K562 (cell line): Measurements from ENCODE around the gene PLCL2. TPM values are rescaled to one million over a fixed set of nuclear protein-coding genes. Genes with fewer than 3 reads are reported as not detected.

Source experiments
- ATAC-seq: fragments of 200-7000 bp; cut with Tn5 transposase; 3 replicates; pipeline ENCODE4 v1.9.1; 2020; ENCODE audit warnings: moderate library complexity
- BruUV-seq: library from RNA; stranded (reverse); fragments of 400-500 nt; replicated peaks from 2 replicates; lab custom pipeline; 2021; lab: Mats Ljungman, UMichigan
- CTCF ChIA-PET: fragments of 300-600 bp; formaldehyde crosslinking; extraction: SDS; loops from one replicate; lab custom pipeline; 2021; ENCODE audit warnings: low intra/inter-chr PET ratio; lab: Yijun Ruan, JAX
- POLR2A ChIA-PET: fragments of 300-600, 350-650 bp; sonication (Branson Sonifier 250); formaldehyde crosslinking; extraction: SDS; loops from one replicate; lab custom pipeline; 2021; ENCODE audit warnings: antibody characterized with exemption, inconsistent platforms; lab: Yijun Ruan, JAX
- DNase-seq, 4 experiments: peaks; one replicate each; pipeline versions ENCODE4 v3.0.0 to v3.0.0-alpha.2; 2011 to 2018; ENCODE audit warnings: low spot score in 3 of 4, mixed read lengths in 3 of 4; ENCODE audit errors: extremely low read depth in 1 of 4
- FAIRE-seq: peaks from 2 replicates; lab custom pipeline; 2011; peaks lifted over from hg19 to GRCh38; lab: Jason Lieb, UNC
- H2AFZ ChIP-seq: 2 replicates; pipeline ENCODE4 v1.6.0; 2011; ENCODE audit warnings: low read depth, low read length, control low read depth, inconsistent platforms
- H3K27ac ChIP-seq: fragments of 200-600 bp; 3 replicates; pipeline ENCODE4 v1.8.0; 2011; ENCODE audit warnings: low read depth, mild to moderate bottlenecking, control low read depth, inconsistent platforms, low read length, moderate library complexity, mixed read lengths; ENCODE audit errors: extremely low read depth
- H3K27me3 ChIP-seq, 2 experiments: fragments of 300-600 bp in 1 of 2; 2 replicates in 1 of 2; 3 replicates in 1 of 2; pipeline versions ENCODE4 v1.6.0 to v1.8.0; 2011; ENCODE audit warnings: inconsistent platforms in 2 of 2, low read length in 2 of 2, mild to moderate bottlenecking in 1 of 2, mixed read lengths in 1 of 2, moderate library complexity in 1 of 2; ENCODE audit not compliant: control insufficient read depth in 2 of 2, insufficient read depth in 2 of 2
- H3K36me3 ChIP-seq: fragments of 300-600 bp; 3 replicates; pipeline ENCODE4 v1.8.0; 2011; ENCODE audit warnings: mild to moderate bottlenecking, low read length, inconsistent platforms; ENCODE audit not compliant: control insufficient read depth, insufficient read depth
- H3K4me1 ChIP-seq, 2 experiments: fragments of 200-600 bp in 1 of 2; replicated peaks in 1 of 2; 2 replicates in 1 of 2; 3 replicates in 1 of 2; pipeline versions ENCODE4 v1.5.1 to v1.8.0; 2011; ENCODE audit warnings: inconsistent platforms in 2 of 2, low read length in 2 of 2, mild to moderate bottlenecking in 1 of 2, mixed read lengths in 1 of 2, moderate library complexity in 1 of 2; ENCODE audit not compliant: control insufficient read depth in 2 of 2, insufficient read depth in 2 of 2
- H3K4me2 ChIP-seq: 2 replicates; pipeline ENCODE4 v1.6.1; 2011; ENCODE audit warnings: low read length, control low read depth, inconsistent platforms, mixed read lengths; ENCODE audit not compliant: insufficient read depth
- H3K4me3 ChIP-seq: fragments of 200-600 bp; sonication (generic), shearing (Covaris generic); 2 replicates; pipeline ENCODE4 v1.5.1; 2016; ENCODE audit warnings: control low read depth, inconsistent platforms
- H3K79me2 ChIP-seq: fragments of 200-600 bp; 3 replicates; pipeline ENCODE4 v1.8.0; 2011; ENCODE audit warnings: low read length, inconsistent platforms; ENCODE audit not compliant: control insufficient read depth, insufficient read depth
- H3K9ac ChIP-seq, 2 experiments: 2 replicates each; pipeline versions ENCODE4 v1.6.0 to v1.6.1; 2011; ENCODE audit warnings: low read depth in 2 of 2, low read length in 2 of 2, control low read depth in 1 of 2, inconsistent platforms in 1 of 2, mild to moderate bottlenecking in 1 of 2, mixed read lengths in 1 of 2; ENCODE audit not compliant: insufficient read depth in 1 of 2
- H3K9me1 ChIP-seq: one replicate; pipeline ENCODE4 v1.6.0; 2011; ENCODE audit warnings: inconsistent platforms, mild to moderate bottlenecking, low read length, moderate library complexity; ENCODE audit not compliant: control insufficient read depth, insufficient read depth
- H3K9me3 ChIP-seq: replicated peaks from 2 replicates; pipeline ENCODE4 v1.5.1; 2011; ENCODE audit warnings: low read depth, low read length, inconsistent platforms; ENCODE audit not compliant: control insufficient read depth, insufficient read depth
- H4K20me1 ChIP-seq: replicated peaks from 2 replicates; pipeline ENCODE4 v1.6.1; 2011; ENCODE audit warnings: low read length, inconsistent platforms, mixed read lengths; ENCODE audit not compliant: control insufficient read depth, insufficient read depth
- C11orf30 ChIP-seq: fragments of 450-650 bp; IDR thresholded peaks from 2 replicates; pipeline ENCODE4 v1.6.1; 2016; ENCODE audit warnings: low read depth, mild to moderate bottlenecking
- ELF4 ChIP-seq: fragments of 450-650 bp; formaldehyde crosslinking; IDR thresholded peaks from 2 replicates; pipeline ENCODE4 v1.4.0; 2022; ENCODE audit warnings: missing genetic modification characterization
- KLF1 ChIP-seq: fragments of 450-650 bp; IDR thresholded peaks from 2 replicates; pipeline ENCODE4 v1.6.1; 2016; ENCODE audit warnings: missing genetic modification characterization, missing compliant biosample characterization
- MAFG ChIP-seq: fragments of 450-650 bp; conservative IDR thresholded peaks from 2 replicates; pipeline ENCODE4 v1.6.1; 2016; ENCODE audit warnings: missing genetic modification characterization, missing compliant biosample characterization
- NFE2 ChIP-seq: IDR thresholded peaks from 2 replicates; pipeline ENCODE4 v1.6.1; 2014; ENCODE audit warnings: antibody characterized with exemption, low read depth
- NFXL1 ChIP-seq: fragments of 450-650 bp; formaldehyde crosslinking; IDR thresholded peaks from 2 replicates; pipeline ENCODE4 v1.4.0; 2021; ENCODE audit warnings: mild to moderate bottlenecking
- PYGO2 ChIP-seq: fragments of 450-650 bp; IDR thresholded peaks from 2 replicates; pipeline ENCODE4 v1.6.1; 2016; ENCODE audit warnings: mild to moderate bottlenecking, missing genetic modification characterization, moderate library complexity, missing compliant biosample characterization
- SMAD1 ChIP-seq: fragments of 150-350 bp; IDR thresholded peaks from 2 replicates; pipeline ENCODE4 v1.6.1; 2014; ENCODE audit warnings: low read length, low read depth; ENCODE audit not compliant: partially characterized antibody
- SMAD4 ChIP-seq: fragments of 250-450 bp; sonication (Bioruptor Pico); conservative IDR thresholded peaks from 2 replicates; pipeline ENCODE4 v1.8.0; 2021; ENCODE audit warnings: inconsistent platforms, mild to moderate bottlenecking, moderate library complexity
- SREBF1 ChIP-seq: fragments of 150-350 bp; IDR thresholded peaks from 2 replicates; pipeline ENCODE4 v1.6.1; 2014; ENCODE audit warnings: antibody characterized with exemption, low read depth, low read length, borderline replicate concordance
- ZNF12 ChIP-seq: sonication (generic); formaldehyde crosslinking; IDR thresholded peaks from 2 replicates; pipeline ENCODE4 v1.4.0; 2020; ENCODE audit warnings: mild to moderate bottlenecking, missing genetic modification reagents
- WGBS: fragments of 100-300 bp; shearing (Covaris generic); methylation state at CpG from one replicate; pipeline ENCODE4 v1.1.6; 2016; ENCODE audit warnings: low coverage, mixed read lengths; ENCODE audit not compliant: insufficient coverage; ENCODE audit errors: missing lambda C conversion rate; 5-methylcytosine and 5-hydroxymethylcytosine counted together
- in situ Hi-C: fragments of 300-500 bp; cut with MboI; formaldehyde crosslinking; loops from 4 replicates; pipeline ENCODE4 v1.15.0; 2018; ENCODE audit warnings: inconsistent platforms, mixed read lengths
- intact Hi-C: fragments of 100-400 bp; cut with micrococcal nuclease; formaldehyde crosslinking; loops from 2 replicates; pipeline ENCODE4 v1.14.2; 2022
- polyA plus RNA-seq, 8 experiments: library from polyadenylated mRNA; depleted of rRNA in 4 of 8; stranded (reverse) in 5 of 8; unstranded in 3 of 8; fragments of >200 nt; fragmentation: Nextera tagmentation in 2 of 8; fragmentation: Illumina TruSeq in 1 of 8; extraction: Ambion mirVana in 2 of 8; extraction: Trizol in 1 of 8; gene quantifications; 2 replicates each; pipeline versions ENCODE4 v1.2.1 to v1.2.3, GENCODE V29; 2011 to 2014; ENCODE audit warnings: inconsistent platforms in 1 of 8, missing spikeins in 1 of 8
- total RNA-seq, 7 experiments: library from RNA; depleted of rRNA in 6 of 7; stranded (reverse); fragments of >200 nt in 6 of 7; fragmentation: Illumina TruSeq in 2 of 7; extraction: Trizol in 2 of 7; gene quantifications; 2 replicates each; pipeline versions ENCODE4 v1.2.1 to v1.2.3, GENCODE V29; 2011 to 2021; ENCODE audit warnings: low replicate concordance in 1 of 7
- TF ChIP-seq, protein P1 (sequence below): fragments of 450-650 bp; IDR thresholded peaks from 2 replicates; pipeline ENCODE4 v1.6.1; 2016; ENCODE audit warnings: antibody characterized with exemption
- TF ChIP-seq, protein P2 (sequence below): fragments of 250-450 bp; sonication (Bioruptor Pico); IDR thresholded peaks from 2 replicates; pipeline ENCODE4 v1.5.0; 2022; ENCODE audit warnings: mild to moderate bottlenecking

PLCL2 gene
- total and polyA plus RNA-seq, 9 of the 15 experiments (the other 6 are each of a cell fraction or from before 2014, with no cell fraction given) = 0.03 to 0.18 (median 0.11) TPM; not detected in 2

DNA sequence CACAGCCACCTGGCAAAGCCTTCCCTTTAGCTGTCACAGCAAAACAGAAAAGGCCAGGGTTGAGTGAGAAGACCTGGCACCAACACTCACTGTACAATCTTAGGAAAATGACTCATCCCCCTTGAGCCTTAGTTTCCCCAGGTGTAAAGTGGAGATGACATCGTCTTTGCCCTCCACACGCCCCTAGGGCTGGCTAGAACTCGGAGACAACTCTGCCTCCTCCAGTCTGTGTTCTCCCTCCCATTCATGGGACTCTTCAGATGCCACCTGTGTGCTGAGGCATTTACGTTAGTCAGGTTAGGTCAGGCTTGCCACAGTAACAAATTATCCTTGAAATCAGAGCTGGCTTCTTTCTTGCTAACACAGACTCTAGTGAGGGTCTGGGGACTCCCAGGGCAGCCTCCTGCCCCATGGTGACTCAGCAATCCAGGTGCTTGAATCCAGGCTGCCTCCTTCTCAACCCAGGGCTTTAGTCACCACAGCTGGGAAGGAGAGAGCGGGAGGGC lies 252.6 kb downstream of the PLCL2 start:
- Histone ChIP-seq H3K4me3 (no peak overlapping the region), H3K79me2 (no peaks in the 10 kb centered on the region), H3K9me1 (no peaks in the 10 kb centered on the region), H3K27me3 (peaks cover 35 to 84% of the 10 kb centered on the region in 2 experiments), H3K4me1 (no peaks in the 10 kb centered on the region), H3K36me3 (no peaks in the 10 kb centered on the region), H3K27ac (no peak overlapping the region), H3K9ac (no peak overlapping the region), H3K9me3 (no peaks in the 10 kb centered on the region), H4K20me1 (no peaks in the 10 kb centered on the region), H3K4me2 (no peak overlapping the region), H2AFZ (no peak overlapping the region)
- peak; percentile 13; the same call in 2 of the 3 replicates for ATAC-seq
- 5% methylated on average over 5 of the region's 5 CpGs for WGBS
- BruUV-seq = no TSS peak
- no peak for TF ChIP-seq PYGO2 (tag)
- TF ChIP-seq, protein P1, sequence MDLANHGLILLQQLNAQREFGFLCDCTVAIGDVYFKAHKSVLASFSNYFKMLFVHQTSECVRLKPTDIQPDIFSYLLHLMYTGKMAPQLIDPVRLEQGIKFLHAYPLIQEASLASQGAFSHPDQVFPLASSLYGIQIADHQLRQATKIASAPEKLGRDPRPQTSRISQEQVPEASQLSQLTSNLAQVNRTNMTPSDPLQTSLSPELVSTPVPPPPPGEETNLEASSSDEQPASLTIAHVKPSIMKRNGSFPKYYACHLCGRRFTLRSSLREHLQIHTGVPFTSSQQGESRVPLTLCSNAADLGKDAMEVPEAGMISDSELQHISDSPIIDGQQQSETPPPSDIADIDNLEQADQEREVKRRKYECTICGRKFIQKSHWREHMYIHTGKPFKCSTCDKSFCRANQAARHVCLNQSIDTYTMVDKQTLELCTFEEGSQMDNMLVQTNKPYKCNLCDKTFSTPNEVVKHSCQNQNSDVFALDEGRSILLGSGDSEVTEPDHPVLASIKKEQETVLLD = no peak
- TF ChIP-seq ZNF12 = peak; percentile 96
- TF ChIP-seq SMAD1 = no peak
- no peak for TF ChIP-seq NFXL1 (CRISPR knock-in tag)
- no peak for TF ChIP-seq KLF1 (tag)
- no peak for TF ChIP-seq SMAD4 (CRISPR knock-in tag)
- TF ChIP-seq C11orf30 = peak; percentile 25; the same call in 1 of the 2 replicates
- no peak for TF ChIP-seq ELF4 (CRISPR knock-in tag)
- peak; percentile 25; the same call in 1 of the 2 replicates for TF ChIP-seq NFE2
- TF ChIP-seq SREBF1 = no peak
- TF ChIP-seq, protein P2, sequence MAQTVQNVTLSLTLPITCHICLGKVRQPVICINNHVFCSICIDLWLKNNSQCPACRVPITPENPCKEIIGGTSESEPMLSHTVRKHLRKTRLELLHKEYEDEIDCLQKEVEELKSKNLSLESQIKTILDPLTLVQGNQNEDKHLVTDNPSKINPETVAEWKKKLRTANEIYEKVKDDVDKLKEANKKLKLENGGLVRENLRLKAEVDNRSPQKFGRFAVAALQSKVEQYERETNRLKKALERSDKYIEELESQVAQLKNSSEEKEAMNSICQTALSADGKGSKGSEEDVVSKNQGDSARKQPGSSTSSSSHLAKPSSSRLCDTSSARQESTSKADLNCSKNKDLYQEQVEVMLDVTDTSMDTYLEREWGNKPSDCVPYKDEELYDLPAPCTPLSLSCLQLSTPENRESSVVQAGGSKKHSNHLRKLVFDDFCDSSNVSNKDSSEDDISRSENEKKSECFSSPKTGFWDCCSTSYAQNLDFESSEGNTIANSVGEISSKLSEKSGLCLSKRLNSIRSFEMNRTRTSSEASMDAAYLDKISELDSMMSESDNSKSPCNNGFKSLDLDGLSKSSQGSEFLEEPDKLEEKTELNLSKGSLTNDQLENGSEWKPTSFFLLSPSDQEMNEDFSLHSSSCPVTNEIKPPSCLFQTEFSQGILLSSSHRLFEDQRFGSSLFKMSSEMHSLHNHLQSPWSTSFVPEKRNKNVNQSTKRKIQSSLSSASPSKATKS = no peak
- TF ChIP-seq MAFG = peak; percentile 44; the same call in 1 of the 2 replicates
- in situ Hi-C loops = no loop called here
- ChIA-PET CTCF (no interaction called here), POLR2A (interaction anchor here (0.9 kb wide), 1 partner anchor 14 kb away, joined by 4 read pairs; no protein-coding TSS in a partner anchor)
- FAIRE-seq = no peak
- intact Hi-C loops = loop anchor here (2.0 kb wide), 1 partner anchor 537 kb away; no protein-coding TSS in a partner anchor
- DNase-seq = peak in 1 of 4 experiments; percentile 23
